Osteocyte (in vitro differentiated cells): ENCODE measurements around the gene ZNRF3. TPM values are rescaled to one million over a fixed set of nuclear protein-coding genes. Genes with fewer than 3 reads are reported as not detected.

Source experiments
- DNase-seq: peaks from one replicate; pipeline ENCODE4 v3.0.0; 2021; ENCODE audit warnings: mixed read lengths; ENCODE audit not compliant: unreplicated experiment; ENCODE audit errors: extremely low spot score
- H3K27ac Mint-ChIP-seq: one replicate; pipeline ENCODE4 v1.8.0; 2021; ENCODE audit warnings: mild to moderate bottlenecking, mixed read lengths; ENCODE audit not compliant: unreplicated experiment
- H3K27me3 Mint-ChIP-seq: one replicate; pipeline ENCODE4 v1.8.0; 2021; ENCODE audit warnings: mixed read lengths; ENCODE audit not compliant: unreplicated experiment
- H3K36me3 Mint-ChIP-seq: one replicate; pipeline ENCODE4 v1.8.0; 2021; ENCODE audit warnings: mixed read lengths; ENCODE audit not compliant: unreplicated experiment
- H3K4me1 Mint-ChIP-seq: one replicate; pipeline ENCODE4 v1.8.0; 2021; ENCODE audit warnings: mixed read lengths; ENCODE audit not compliant: unreplicated experiment
- H3K4me3 Mint-ChIP-seq: one replicate; pipeline ENCODE4 v1.8.0; 2021; ENCODE audit warnings: mild to moderate bottlenecking, moderate library complexity, mixed read lengths; ENCODE audit not compliant: unreplicated experiment
- H3K9me3 Mint-ChIP-seq: one replicate; pipeline ENCODE4 v1.8.0; 2021; ENCODE audit warnings: mixed read lengths; ENCODE audit not compliant: unreplicated experiment
- CTCF ChIP-seq: fragments of 200-600 bp; sonication (generic); IDR thresholded peaks from 2 replicates; pipeline ENCODE4 v1.5.0; 2021; ENCODE audit warnings: antibody characterized with exemption, mild to moderate bottlenecking, moderate library complexity
- total RNA-seq: library from RNA; stranded (reverse); gene quantifications from 2 replicates; pipeline ENCODE4 v1.2.1, GENCODE V29; 2021

ZNRF3 gene
- total RNA-seq, 1 donor from 2014 or later, result 6.4 TPM

- no peak overlapping the region for H3K4me3 Mint-ChIP-seq
- H3K27ac Mint-ChIP-seq, result peak overlapping the region; percentile 65
- H3K4me1 Mint-ChIP-seq, result peaks cover 46% of the 10 kb centered on the region
- no peak for TF ChIP-seq CTCF
- H3K36me3 Mint-ChIP-seq, result no peaks in the 10 kb centered on the region
- H3K27me3 Mint-ChIP-seq, result no peaks in the 10 kb centered on the region
- no peak for DNase-seq
- no peaks in the 10 kb centered on the region for H3K9me3 Mint-ChIP-seq
Observed at GRCh38 chr22:28978158-28978557, 94.8 kb downstream of the ZNRF3 start.

- no peak for TF ChIP-seq CTCF
- Mint-ChIP-seq H3K27me3 (no peaks in the 10 kb centered on the region), H3K36me3 (no peaks in the 10 kb centered on the region), H3K27ac (no peak overlapping the region), H3K4me1 (peaks cover 52% of the 10 kb centered on the region), H3K4me3 (no peak overlapping the region), H3K9me3 (no peaks in the 10 kb centered on the region)
- DNase-seq, result no peak
Observed at GRCh38 chr22:28978863-28979796, 95.8 kb downstream of the ZNRF3 start.

- Mint-ChIP-seq H3K27ac (no peak overlapping the region), H3K36me3 (peaks cover 3% of the 10 kb centered on the region), H3K4me1 (peaks cover 53% of the 10 kb centered on the region), H3K27me3 (no peaks in the 10 kb centered on the region), H3K9me3 (peaks cover 4% of the 10 kb centered on the region), H3K4me3 (no peak overlapping the region)
- DNase-seq, result no peak
- TF ChIP-seq CTCF, result no peak
Observed at GRCh38 chr22:28980326-28980725, 97.0 kb downstream of the ZNRF3 start.

GRCh38 chr22:28981818-28982499 lies 98.6 kb downstream of the ZNRF3 start:
- no peak overlapping the region for H3K27ac Mint-ChIP-seq
- H3K4me3 Mint-ChIP-seq, result no peak overlapping the region

More at GRCh38 chr22:28981818-28982499, 98.6 kb downstream of the ZNRF3 start:
- TF ChIP-seq CTCF, result no peak
- Mint-ChIP-seq H3K36me3 (peaks cover 4% of the 10 kb centered on the region), H3K27me3 (no peaks in the 10 kb centered on the region), H3K4me1 (peaks cover 43% of the 10 kb centered on the region), H3K9me3 (peaks cover 6% of the 10 kb centered on the region)
- no peak for DNase-seq
